IgD-negative memory B cell (primary cell): ENCODE measurements around the gene ADCY4. TPM values are rescaled to one million over a fixed set of nuclear protein-coding genes. Genes with fewer than 3 reads are reported as not detected.

Source experiments
- H3K27ac Mint-ChIP-seq, 3 donors: one replicate each; pipeline ENCODE4 v1.8.0; 2020 to 2022; ENCODE audit warnings: mild to moderate bottlenecking in 3 of 3, mixed read lengths in 3 of 3, moderate library complexity in 1 of 3
- H3K27me3 Mint-ChIP-seq: one replicate; pipeline ENCODE4 v1.8.0; 2021; ENCODE audit warnings: mixed read lengths
- H3K36me3 Mint-ChIP-seq: one replicate; pipeline ENCODE4 v1.8.0; 2020; ENCODE audit warnings: mild to moderate bottlenecking, mixed read lengths
- H3K4me1 Mint-ChIP-seq, 3 donors: one replicate each; pipeline ENCODE4 v1.8.0; 2020 to 2022; ENCODE audit warnings: mixed read lengths in 3 of 3, mild to moderate bottlenecking in 1 of 3
- H3K4me3 Mint-ChIP-seq, 4 donors: one replicate each; pipeline ENCODE4 v1.8.0; 2020 to 2022; ENCODE audit warnings: mild to moderate bottlenecking in 4 of 4, mixed read lengths in 4 of 4, moderate library complexity in 3 of 4
- H3K9me3 Mint-ChIP-seq, 3 donors: one replicate each; pipeline ENCODE4 v1.8.0; 2020 to 2021; ENCODE audit warnings: mixed read lengths in 3 of 3, mild to moderate bottlenecking in 1 of 3
- polyA plus RNA-seq: library from polyadenylated mRNA; unstranded; fragments of 300-500 nt; fragmentation: Illumina TruSeq; gene quantifications from one replicate; pipeline ENCODE4 v1.2.3, GENCODE V29; 2021

The ADCY4 gene
- polyA plus RNA-seq, 1 donor from 2014 or later = 0.75 TPM

DNA sequence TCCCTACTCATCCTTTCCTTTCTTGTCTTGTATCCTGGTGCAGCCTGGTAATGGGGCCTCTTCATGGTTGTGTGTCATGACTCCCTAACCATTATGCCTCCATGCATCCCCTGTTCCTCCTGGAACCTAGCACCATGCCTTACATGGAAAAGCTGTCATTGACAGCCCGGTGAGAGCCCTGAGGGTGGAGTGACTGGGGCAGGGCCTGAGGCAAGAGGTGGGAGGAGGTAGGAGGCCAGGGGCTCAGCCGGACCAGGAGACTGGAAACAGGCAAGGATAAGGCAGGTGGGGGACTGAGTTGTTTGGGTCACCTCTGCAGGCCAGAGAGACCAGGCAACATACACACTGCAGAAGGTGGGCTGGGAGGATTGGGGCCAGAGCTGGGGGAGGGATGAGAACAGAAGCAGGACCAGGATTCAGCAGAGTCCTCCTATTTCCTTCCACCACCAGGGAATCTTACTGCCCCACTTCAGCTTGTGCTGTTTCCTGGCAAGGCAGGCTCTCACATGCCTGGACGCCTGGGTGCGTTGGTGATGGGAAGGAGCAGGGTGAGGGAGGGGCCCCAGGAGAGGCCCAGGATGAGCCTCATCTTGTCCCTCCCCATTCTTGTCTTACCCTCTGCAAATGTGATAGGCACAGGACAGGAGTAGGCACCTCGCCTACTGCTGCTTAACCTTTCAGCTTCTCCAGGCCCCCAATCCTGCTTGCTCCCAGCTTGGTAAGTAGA is 25.2 kb downstream of the ADCY4 start, which contains the start of gene LTB4R2:
Gene LTB4R2, plus strand, starts transcription at position 603 of the 727 bp plus-strand sequence. CDS start 525 bp downstream, outside the sequence.
- H3K27me3 Mint-ChIP-seq = no peaks in the 10 kb centered on the region
- H3K4me3 Mint-ChIP-seq = peak within 1 kb of the TSS; percentile 38 to 93 (median 85)
- H3K36me3 Mint-ChIP-seq = peaks cover 2% of the 10 kb centered on the region
- no peaks in the 10 kb centered on the region for H3K9me3 Mint-ChIP-seq
- H3K4me1 Mint-ChIP-seq = peaks cover 21 to 44% (median 39%) of the 10 kb centered on the region in 3 donors
- peak within 1 kb of the TSS; percentile 92 to 93 (median 92) for H3K27ac Mint-ChIP-seq

DNA sequence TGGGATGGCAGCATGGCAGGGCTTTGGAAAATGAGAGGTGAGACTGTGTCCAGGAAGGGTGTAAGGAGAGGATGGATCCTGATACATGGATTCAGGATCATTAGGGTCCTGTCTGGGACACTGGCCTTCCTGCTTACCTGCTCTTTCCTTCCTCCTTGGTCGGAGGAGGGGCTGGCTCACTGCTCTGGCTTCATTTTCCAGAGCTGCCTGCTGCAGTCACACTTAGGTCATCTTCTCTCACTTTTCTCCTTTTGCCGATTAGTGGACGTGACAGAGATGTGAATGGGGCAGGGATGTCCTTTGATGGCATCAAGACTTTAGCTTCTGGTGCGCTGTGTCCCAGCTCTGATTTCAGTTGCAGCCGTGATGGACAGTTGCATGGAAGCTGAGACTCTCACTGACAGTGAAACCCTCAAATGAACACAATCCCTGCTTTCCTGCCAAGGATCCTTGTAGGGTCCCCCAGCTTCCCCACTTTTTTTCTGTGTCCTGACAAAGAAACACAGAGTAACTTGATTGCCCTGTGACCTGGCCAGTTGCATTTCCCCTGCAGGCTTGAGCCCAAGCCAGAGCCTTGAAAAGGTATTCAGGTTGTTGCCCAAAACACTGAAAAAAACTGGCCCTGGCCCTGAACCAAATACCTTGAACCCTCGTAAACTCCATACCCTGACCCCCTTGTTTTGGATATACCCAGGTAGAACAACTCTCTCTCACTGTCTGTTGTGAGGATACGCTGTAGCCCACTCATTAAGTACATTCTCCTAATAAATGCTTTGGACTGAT is 26.3 kb downstream of the ADCY4 start:
- H3K27me3 Mint-ChIP-seq = no peaks in the 10 kb centered on the region
- H3K36me3 Mint-ChIP-seq = peaks cover 6% of the 10 kb centered on the region
- H3K4me3 Mint-ChIP-seq = peak overlapping the region in 1 of 4 donors; percentile 69
- no peaks in the 10 kb centered on the region for H3K9me3 Mint-ChIP-seq
- H3K4me1 Mint-ChIP-seq = peaks cover 21 to 36% (median 35%) of the 10 kb centered on the region in 3 donors
- H3K27ac Mint-ChIP-seq = peak overlapping the region; percentile 2 to 93 (median 92)

DNA sequence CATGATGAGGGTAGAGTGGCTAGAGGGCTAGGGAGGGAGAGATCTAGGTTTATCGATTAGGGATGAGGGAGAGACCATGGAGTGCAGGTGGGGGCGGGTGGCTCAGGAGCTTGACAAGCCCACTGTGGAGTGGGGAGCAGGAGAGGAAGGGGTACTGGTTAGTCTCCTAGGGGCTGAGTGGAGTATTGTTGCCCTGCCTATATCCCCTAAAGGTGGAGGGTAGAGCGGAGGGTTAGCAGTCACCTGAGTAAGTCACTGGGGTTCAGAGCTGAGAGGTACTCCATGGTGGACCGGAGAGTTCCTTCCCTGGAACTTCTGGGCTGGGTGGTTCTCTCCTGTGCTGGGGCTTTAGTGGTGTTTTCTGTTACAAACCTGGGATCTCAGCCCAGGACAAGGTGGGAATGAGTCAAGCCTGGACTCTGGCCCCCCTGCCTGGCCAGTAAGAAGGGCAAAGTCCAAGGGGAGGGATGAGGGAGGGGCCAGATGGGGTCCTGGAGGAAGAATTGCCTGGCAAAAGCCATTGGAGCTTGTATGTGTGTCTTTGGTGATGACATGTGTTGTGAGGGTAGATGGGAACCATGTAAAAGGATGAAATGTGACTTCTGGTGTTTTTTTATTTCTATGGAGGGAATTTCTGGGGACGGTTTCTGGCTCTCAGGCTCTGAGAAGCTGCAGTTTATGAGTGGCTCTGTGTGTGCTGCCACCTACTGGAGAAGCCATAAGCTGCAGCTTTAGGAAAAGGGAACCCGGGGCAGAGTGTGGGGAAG is 27.1 kb downstream of the ADCY4 start, which contains the start of gene CIDEB:
Gene CIDEB, minus strand, starts transcription at position 403 of the 767 bp plus-strand sequence. Its CDS starts 119 bp downstream, at position 284.
- Mint-ChIP-seq H3K9me3 (no peaks in the 10 kb centered on the region), H3K27ac (peak within 1 kb of the TSS; percentile 2 to 93 (median 92)), H3K4me1 (peaks cover 21 to 30% (median 29%) of the 10 kb centered on the region in 3 donors), H3K4me3 (peak within 1 kb of the TSS in 1 of 4 donors; percentile 69), H3K36me3 (peaks cover 6% of the 10 kb centered on the region), H3K27me3 (no peaks in the 10 kb centered on the region)

DNA sequence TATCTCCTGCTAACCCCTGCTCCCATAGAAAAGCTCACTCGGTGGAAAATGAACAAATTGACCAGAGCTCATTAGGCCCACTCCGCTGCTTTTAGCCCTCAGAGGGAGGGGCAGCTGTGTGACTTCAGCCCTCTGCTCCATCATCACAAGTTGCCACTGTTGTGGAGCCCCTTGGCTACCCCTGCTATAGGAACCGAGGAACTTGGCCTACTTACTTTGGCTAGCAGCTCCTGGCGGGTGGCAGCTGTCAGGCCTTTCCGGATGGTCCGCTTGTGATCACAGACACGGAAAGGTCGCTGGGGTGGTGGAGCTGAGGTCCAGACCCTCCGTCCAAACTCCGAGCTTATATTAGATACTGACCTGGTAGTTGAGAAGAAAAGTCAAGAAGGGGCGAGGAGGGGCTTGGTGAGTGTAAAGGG is 27.7 kb downstream of the ADCY4 start:
- peak overlapping the region in 1 of 4 donors; percentile 22 for H3K4me3 Mint-ChIP-seq
- peak overlapping the region in 1 of 3 donors; percentile 93 for H3K27ac Mint-ChIP-seq

DNA sequence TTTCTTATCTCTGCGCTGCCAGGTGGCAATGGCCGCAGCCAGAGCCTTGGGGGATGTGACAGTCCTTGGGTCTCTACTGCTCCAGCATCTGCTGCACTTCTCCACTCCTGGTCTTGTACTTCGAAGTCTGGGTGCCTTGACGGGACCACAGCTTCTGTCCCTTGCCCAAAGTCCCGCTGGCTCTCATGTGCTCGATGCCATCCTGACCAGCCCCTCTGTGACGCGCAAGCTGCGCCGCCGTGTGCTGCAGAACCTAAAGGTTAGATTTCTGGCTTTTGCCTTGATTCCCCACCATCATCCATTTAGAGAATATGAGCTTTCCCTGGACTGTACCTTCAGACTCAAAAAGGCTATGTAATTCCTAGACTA is 30.9 kb downstream of the ADCY4 start:
- peaks cover 6% of the 10 kb centered on the region for H3K36me3 Mint-ChIP-seq
- H3K4me1 Mint-ChIP-seq = peaks cover 21 to 27% (median 27%) of the 10 kb centered on the region in 3 donors
- H3K9me3 Mint-ChIP-seq = no peaks in the 10 kb centered on the region
- H3K27me3 Mint-ChIP-seq = no peaks in the 10 kb centered on the region
- H3K4me3 Mint-ChIP-seq = peak overlapping the region in 1 of 4 donors; percentile 87
- H3K27ac Mint-ChIP-seq = peak overlapping the region in 1 of 3 donors; percentile 39

More for the DNA sequence above, 27.7 kb downstream of the ADCY4 start:
- Mint-ChIP-seq H3K36me3 (peaks cover 6% of the 10 kb centered on the region), H3K9me3 (no peaks in the 10 kb centered on the region), H3K27me3 (no peaks in the 10 kb centered on the region), H3K4me1 (peaks cover 18 to 26% (median 24%) of the 10 kb centered on the region in 3 donors)

DNA sequence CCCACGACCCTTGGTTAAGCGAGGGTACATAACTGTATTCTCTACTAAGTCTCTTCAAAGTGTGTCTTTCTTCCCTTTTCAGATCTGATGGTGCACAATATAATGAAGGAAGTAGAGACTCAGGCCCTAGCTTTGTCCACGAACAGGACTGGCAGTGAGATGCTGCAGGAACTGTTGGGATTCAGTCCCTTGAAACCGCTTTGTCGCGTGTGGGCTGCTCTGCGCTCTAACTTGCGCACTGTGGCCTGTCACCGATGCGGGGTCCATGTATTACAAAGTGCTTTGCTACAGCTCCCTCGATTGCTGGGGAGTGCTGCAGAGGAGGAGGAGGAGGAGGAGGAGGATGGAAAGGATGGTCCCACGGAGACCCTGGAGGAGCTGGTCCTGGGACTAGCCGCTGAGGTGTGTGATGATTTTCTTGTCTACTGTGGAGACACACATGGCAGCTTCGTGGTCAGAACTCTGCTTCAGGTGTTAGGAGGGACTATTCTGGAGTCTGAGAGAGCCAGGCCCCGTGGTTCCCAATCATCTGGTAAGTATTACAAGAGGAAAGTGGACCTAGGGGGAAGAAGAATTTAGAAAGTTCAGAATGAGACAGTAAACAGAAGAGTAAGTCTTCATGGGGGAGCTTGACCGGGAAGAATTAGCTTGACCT is 34.4 kb downstream of the ADCY4 start:
- H3K27ac Mint-ChIP-seq = peak overlapping the region; percentile 53 to 84 (median 82)
- H3K9me3 Mint-ChIP-seq = no peaks in the 10 kb centered on the region
- no peaks in the 10 kb centered on the region for H3K27me3 Mint-ChIP-seq
- H3K4me1 Mint-ChIP-seq = peaks cover 27 to 39% (median 34%) of the 10 kb centered on the region in 3 donors
- peaks cover 6% of the 10 kb centered on the region for H3K36me3 Mint-ChIP-seq
- H3K4me3 Mint-ChIP-seq = peak overlapping the region; percentile 87 to 99 (median 94)

DNA sequence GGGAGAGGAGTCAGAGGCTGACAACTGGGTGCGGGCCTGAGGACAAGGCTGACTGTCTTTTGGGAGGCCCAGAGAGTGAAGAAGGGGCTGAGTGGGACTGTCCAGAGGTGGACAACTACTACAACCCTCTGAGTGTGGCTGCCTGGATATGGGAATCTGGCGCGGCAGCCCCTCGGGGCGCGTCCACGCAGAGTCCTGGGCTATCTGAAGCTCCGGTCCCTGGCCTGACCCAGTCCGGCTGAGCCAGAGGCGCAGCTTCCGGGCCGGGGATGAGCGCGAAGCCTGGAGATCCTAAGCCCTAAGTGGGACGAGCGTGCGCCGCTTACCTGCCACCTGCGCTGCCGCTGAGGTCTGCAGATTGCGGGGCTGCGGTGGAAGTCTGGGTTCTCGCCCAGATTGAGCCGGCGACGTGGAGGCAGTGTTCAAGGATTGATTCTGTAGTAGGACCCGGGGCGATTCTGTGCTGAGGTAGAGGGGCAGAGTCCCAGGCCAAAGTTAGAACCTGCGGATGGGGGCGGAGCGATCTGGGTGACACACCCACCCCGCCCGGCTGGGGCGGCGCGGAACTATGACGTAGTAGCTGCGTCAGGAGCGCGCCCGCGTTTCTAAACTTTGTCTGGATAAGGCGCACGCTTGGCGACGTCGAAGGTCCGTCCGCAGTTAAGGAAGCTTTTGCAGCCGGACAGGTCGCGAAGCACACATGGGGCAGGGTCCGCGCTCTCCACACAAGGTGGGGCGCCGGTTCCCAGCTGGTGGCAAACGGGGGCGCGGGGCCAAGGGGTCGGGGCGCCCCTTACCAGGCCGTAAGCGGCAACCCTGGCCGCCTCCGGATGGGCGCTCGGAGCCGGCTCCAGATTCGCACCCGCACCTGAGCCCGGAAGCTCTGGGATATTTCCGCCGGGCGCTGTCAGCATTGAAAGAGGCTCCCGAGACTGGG is 35.3 kb downstream of the ADCY4 start, which contains the start of the genes DHRS1 and NOP9:
Gene DHRS1, minus strand, starts transcription at position 526 of the 937 bp plus-strand sequence. CDS start 674 bp downstream, outside the sequence.
Gene NOP9, plus strand, starts transcription at position 596 of the 937 bp plus-strand sequence. Its CDS starts 105 bp downstream, at position 701.
- peaks cover 27 to 39% (median 35%) of the 10 kb centered on the region in 3 donors for H3K4me1 Mint-ChIP-seq
- peak within 1 kb of the TSS; percentile 87 to 99 (median 94) for H3K4me3 Mint-ChIP-seq
- H3K36me3 Mint-ChIP-seq = peaks cover 3% of the 10 kb centered on the region
- peak within 1 kb of the TSS; percentile 82 to 98 (median 97) for H3K27ac Mint-ChIP-seq
- H3K9me3 Mint-ChIP-seq = no peaks in the 10 kb centered on the region
- no peaks in the 10 kb centered on the region for H3K27me3 Mint-ChIP-seq

DNA sequence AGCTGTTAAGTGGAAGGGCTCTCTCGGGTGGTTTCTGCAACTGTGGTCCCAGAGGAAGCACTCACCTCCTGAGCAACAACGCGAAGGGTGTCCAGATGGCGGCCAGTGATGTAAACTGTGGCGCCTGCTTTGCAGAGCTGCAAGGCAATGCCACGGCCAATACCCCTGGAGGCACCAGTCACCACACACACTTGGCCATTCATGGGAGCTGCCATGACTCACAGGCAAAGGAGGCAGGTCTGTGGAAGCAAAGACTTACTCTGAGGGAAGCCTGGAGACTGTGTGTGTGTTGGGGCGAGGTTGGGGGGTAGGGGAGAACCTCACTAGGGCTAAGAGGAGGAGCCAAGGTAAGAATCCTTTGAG is 36.0 kb downstream of the ADCY4 start:
- Mint-ChIP-seq H3K4me3 (peak overlapping the region; percentile 87 to 99 (median 94)), H3K4me1 (peaks cover 27 to 39% (median 35%) of the 10 kb centered on the region in 3 donors), H3K27me3 (no peaks in the 10 kb centered on the region), H3K36me3 (peaks cover 3% of the 10 kb centered on the region), H3K9me3 (no peaks in the 10 kb centered on the region), H3K27ac (peak overlapping the region; percentile 51 to 98 (median 82))

DNA sequence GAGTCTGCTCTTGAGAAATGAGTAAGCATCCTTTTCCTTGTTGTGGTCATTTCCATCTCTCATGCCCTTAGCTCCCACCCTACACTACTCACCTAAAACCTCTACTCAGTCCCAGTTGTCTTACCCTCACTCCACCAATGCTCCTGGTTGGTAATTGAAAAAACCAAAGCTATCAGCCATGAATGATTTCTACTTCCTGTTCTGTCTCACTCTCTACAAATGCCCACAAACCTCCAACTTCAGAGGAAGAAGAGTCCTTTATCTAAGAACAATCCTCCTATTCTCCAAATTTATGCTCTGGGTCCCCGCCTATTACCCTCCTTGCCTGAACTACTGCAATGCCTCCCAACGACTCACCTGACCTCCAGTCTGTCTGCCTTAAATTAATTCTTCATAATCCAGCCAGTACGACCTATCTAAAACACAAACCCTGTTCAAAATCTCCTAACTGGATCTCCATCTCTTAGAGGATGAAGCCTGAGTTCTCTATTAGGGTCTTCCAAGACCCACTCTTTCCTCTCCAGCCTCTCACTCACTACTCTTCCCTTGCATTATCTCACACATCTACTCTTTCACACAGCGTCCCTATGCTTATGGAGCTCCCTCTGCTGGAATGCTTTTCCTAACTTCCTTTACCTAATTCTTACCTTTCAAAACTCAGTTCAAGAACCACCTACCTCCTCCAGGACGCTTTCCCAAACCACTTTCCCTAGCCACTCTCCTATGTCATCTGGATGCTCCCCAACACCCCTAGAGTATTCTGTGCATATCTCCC is 37.5 kb downstream of the ADCY4 start:
- Mint-ChIP-seq H3K4me1 (peaks cover 27 to 38% (median 35%) of the 10 kb centered on the region in 3 donors), H3K9me3 (no peaks in the 10 kb centered on the region), H3K27ac (peak overlapping the region; percentile 87 to 95 (median 93)), H3K4me3 (peak overlapping the region in 3 of 4 donors; percentile 7 to 81 (median 68)), H3K36me3 (no peaks in the 10 kb centered on the region), H3K27me3 (no peaks in the 10 kb centered on the region)

DNA sequence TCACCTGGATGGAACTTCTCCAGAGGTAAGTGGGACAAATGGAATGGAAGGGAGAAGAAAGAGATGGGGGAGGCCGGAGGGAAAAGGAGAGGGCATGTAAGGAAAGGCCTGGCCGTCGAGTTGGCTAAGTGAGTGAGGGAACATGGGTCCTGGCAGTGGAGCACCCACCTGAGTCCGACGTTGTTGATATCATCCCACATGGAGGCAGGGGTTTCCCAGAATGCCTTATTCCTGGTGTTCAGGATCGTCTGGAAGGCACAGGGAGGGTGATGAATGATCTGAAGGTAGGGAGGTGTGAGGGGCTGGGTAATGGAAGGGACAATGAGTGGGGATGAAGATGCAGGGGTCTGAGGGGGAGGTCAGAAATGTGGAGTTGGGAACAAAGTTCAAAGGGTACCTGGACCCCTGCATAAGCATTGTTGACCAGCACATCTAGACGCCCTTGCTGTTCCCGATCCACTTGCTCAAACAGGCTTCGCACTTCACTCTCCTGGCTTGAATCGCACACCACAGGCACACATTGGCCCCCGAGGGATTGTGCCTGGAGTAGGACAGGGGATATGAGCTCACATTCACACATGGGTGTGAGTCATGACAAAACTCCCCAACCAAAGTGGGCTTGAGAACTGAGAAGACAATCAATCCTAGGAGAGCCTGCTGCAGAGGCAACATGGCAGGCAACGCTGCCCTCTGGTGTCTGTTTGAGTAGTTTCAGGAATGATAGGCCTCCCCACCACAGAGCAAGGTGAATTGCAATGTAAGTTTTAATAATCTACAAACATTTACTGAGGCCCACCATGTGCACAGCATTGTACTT is 38.3 kb downstream of the ADCY4 start:
- no peaks in the 10 kb centered on the region for H3K36me3 Mint-ChIP-seq
- peak overlapping the region in 3 of 4 donors; percentile 2 to 81 (median 68) for H3K4me3 Mint-ChIP-seq
- H3K4me1 Mint-ChIP-seq = peaks cover 27 to 36% (median 35%) of the 10 kb centered on the region in 3 donors
- H3K9me3 Mint-ChIP-seq = no peaks in the 10 kb centered on the region
- H3K27me3 Mint-ChIP-seq = no peaks in the 10 kb centered on the region
- peak overlapping the region; percentile 87 to 95 (median 93) for H3K27ac Mint-ChIP-seq

DNA sequence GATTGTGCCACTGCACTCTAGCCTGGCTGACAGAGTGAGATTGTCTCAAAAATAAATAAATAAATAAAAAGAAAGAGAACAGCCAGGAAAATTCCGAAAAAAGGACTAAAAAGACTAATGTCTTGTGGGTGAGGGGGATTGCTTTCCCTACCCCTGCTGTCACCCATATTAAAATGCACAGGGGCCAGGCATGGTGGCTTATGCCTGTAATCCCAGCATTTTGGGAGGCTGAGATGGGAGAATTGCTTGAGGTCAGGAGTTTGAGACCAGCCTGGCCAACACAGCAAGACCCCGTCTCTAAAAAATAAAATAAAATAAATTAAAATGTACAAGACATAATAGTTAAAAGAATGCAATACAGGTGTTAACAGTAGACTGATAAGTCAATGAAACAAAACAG is 41.3 kb downstream of the ADCY4 start:
- Mint-ChIP-seq H3K27me3 (no peaks in the 10 kb centered on the region), H3K36me3 (no peaks in the 10 kb centered on the region), H3K27ac (no peak overlapping the region), H3K9me3 (no peaks in the 10 kb centered on the region), H3K4me3 (no peak overlapping the region), H3K4me1 (peaks cover 12 to 18% (median 15%) of the 10 kb centered on the region in 3 donors)
